Activated naive CD8-positive, alpha-beta T cell (primary cell): ENCODE results near the gene CRYBB2.
A peak's percentile ranks its signal among the peaks of the same experiment; 100 is the strongest.
"Not testable (repeated sequence)": the region's sequence is repeated elsewhere in the genome, so short reads cannot be mapped to it uniquely, and the experiment has no call there.

ENCODE experiments used
- H3K27ac Mint-ChIP-seq: one replicate; pipeline ENCODE4 v1.8.0; 2021; ENCODE audit warnings: mixed read lengths
- H3K27me3 Mint-ChIP-seq: one replicate; pipeline ENCODE4 v1.8.0; 2021; ENCODE audit warnings: mixed read lengths
- H3K36me3 Mint-ChIP-seq: one replicate; pipeline ENCODE4 v1.8.0; 2021; ENCODE audit warnings: mixed read lengths
- H3K4me1 Mint-ChIP-seq: one replicate; pipeline ENCODE4 v1.8.0; 2021; ENCODE audit warnings: low read depth, mixed read lengths
- H3K4me3 Mint-ChIP-seq: one replicate; pipeline ENCODE4 v1.8.0; 2021; ENCODE audit warnings: mild to moderate bottlenecking, mixed read lengths
- H3K9me3 Mint-ChIP-seq: one replicate; pipeline ENCODE4 v1.8.0; 2021; ENCODE audit warnings: low read depth, mixed read lengths

Gene CRYBB2

GRCh38 chr22:25208328-25208727, 11.1 kb upstream of the CRYBB2 start:
- Mint-ChIP-seq H3K4me3 (no peak overlapping the region), H3K27ac (no peak overlapping the region), H3K9me3 (no peaks in the 10 kb centered on the region), H3K4me1 (no peaks in the 10 kb centered on the region), H3K27me3 (peaks cover 3% of the 10 kb centered on the region), H3K36me3 (no peaks in the 10 kb centered on the region)

GRCh38 chr22:25208743-25209505, 10.5 kb upstream of the CRYBB2 start:
- no peak overlapping the region for H3K4me3 Mint-ChIP-seq
- H3K27ac Mint-ChIP-seq = no peak overlapping the region
- no peaks in the 10 kb centered on the region for H3K36me3 Mint-ChIP-seq
- H3K4me1 Mint-ChIP-seq = no peaks in the 10 kb centered on the region
- peaks cover 3% of the 10 kb centered on the region for H3K27me3 Mint-ChIP-seq
- no peaks in the 10 kb centered on the region for H3K9me3 Mint-ChIP-seq

GRCh38 chr22:25210793-25211192, 8.6 kb upstream of the CRYBB2 start:
- Mint-ChIP-seq H3K36me3 (no peaks in the 10 kb centered on the region), H3K27ac (no peak overlapping the region), H3K27me3 (peaks cover 5% of the 10 kb centered on the region), H3K4me1 (no peaks in the 10 kb centered on the region), H3K4me3 (no peak overlapping the region), H3K9me3 (no peaks in the 10 kb centered on the region)

GRCh38 chr22:25212337-25212736, 7.1 kb upstream of the CRYBB2 start:
- H3K4me1 Mint-ChIP-seq = no peaks in the 10 kb centered on the region
- peaks cover 6% of the 10 kb centered on the region for H3K27me3 Mint-ChIP-seq
- no peak overlapping the region for H3K27ac Mint-ChIP-seq
- H3K4me3 Mint-ChIP-seq = no peak overlapping the region
- no peaks in the 10 kb centered on the region for H3K36me3 Mint-ChIP-seq
- no peaks in the 10 kb centered on the region for H3K9me3 Mint-ChIP-seq

GRCh38 chr22:25213221-25213620, 6.2 kb upstream of the CRYBB2 start:
- no peak overlapping the region for H3K27ac Mint-ChIP-seq
- H3K9me3 Mint-ChIP-seq = no peaks in the 10 kb centered on the region
- H3K36me3 Mint-ChIP-seq = no peaks in the 10 kb centered on the region
- no peak overlapping the region for H3K4me3 Mint-ChIP-seq
- H3K27me3 Mint-ChIP-seq = peaks cover 8% of the 10 kb centered on the region
- no peaks in the 10 kb centered on the region for H3K4me1 Mint-ChIP-seq

GRCh38 chr22:25216230-25216629, 3.2 kb upstream of the CRYBB2 start:
- no peak overlapping the region for H3K27ac Mint-ChIP-seq
- H3K36me3 Mint-ChIP-seq = no peaks in the 10 kb centered on the region
- H3K4me1 Mint-ChIP-seq = no peaks in the 10 kb centered on the region
- no peaks in the 10 kb centered on the region for H3K9me3 Mint-ChIP-seq
- H3K4me3 Mint-ChIP-seq = no peak overlapping the region
- H3K27me3 Mint-ChIP-seq = peaks cover 7% of the 10 kb centered on the region

- Mint-ChIP-seq H3K27ac (no peak overlapping the region), H3K4me3 (no peak overlapping the region), H3K9me3 (no peaks in the 10 kb centered on the region), H3K4me1 (no peaks in the 10 kb centered on the region), H3K36me3 (no peaks in the 10 kb centered on the region), H3K27me3 (peaks cover 5% of the 10 kb centered on the region)
These were observed 556 bp downstream of the CRYBB2 start for GRCh38 chr22:25219948-25220442.

GRCh38 chr22:25221790-25222189, 2.4 kb downstream of the CRYBB2 start:
- Mint-ChIP-seq H3K27ac (no peak overlapping the region), H3K4me3 (no peak overlapping the region), H3K9me3 (no peaks in the 10 kb centered on the region), H3K4me1 (no peaks in the 10 kb centered on the region), H3K27me3 (peaks cover 2% of the 10 kb centered on the region), H3K36me3 (no peaks in the 10 kb centered on the region)

GRCh38 chr22:25223269-25223850, 3.9 kb downstream of the CRYBB2 start:
- Mint-ChIP-seq H3K27ac (no peak overlapping the region), H3K4me1 (no peaks in the 10 kb centered on the region), H3K4me3 (no peak overlapping the region), H3K9me3 (no peaks in the 10 kb centered on the region), H3K27me3 (peaks cover 2% of the 10 kb centered on the region), H3K36me3 (no peaks in the 10 kb centered on the region)

GRCh38 chr22:25228822-25229221, 9.4 kb downstream of the CRYBB2 start:
- H3K4me3 Mint-ChIP-seq = no peak overlapping the region

GRCh38 chr22:25230760-25231159, 11.3 kb downstream of the CRYBB2 start:
- not testable (repeated sequence) for H3K36me3 Mint-ChIP-seq, H3K9me3 Mint-ChIP-seq, H3K4me1 Mint-ChIP-seq, H3K27ac Mint-ChIP-seq, H3K4me3 Mint-ChIP-seq
- peaks cover 25% of the 10 kb centered on the region for H3K27me3 Mint-ChIP-seq

More at GRCh38 chr22:25228822-25229221, 9.4 kb downstream of the CRYBB2 start:
- H3K27ac Mint-ChIP-seq = no peak overlapping the region
- H3K9me3 Mint-ChIP-seq = no peaks in the 10 kb centered on the region
- peaks cover 14% of the 10 kb centered on the region for H3K27me3 Mint-ChIP-seq
- no peaks in the 10 kb centered on the region for H3K4me1 Mint-ChIP-seq
- H3K36me3 Mint-ChIP-seq = no peaks in the 10 kb centered on the region

GRCh38 chr22:25232301-25232700, 12.9 kb downstream of the CRYBB2 start:
- H3K4me3 Mint-ChIP-seq = no peak overlapping the region
- H3K36me3 Mint-ChIP-seq = no peaks in the 10 kb centered on the region
- H3K4me1 Mint-ChIP-seq = peaks cover 6% of the 10 kb centered on the region
- H3K9me3 Mint-ChIP-seq = no peaks in the 10 kb centered on the region
- H3K27me3 Mint-ChIP-seq = peaks cover 29% of the 10 kb centered on the region
- no peak overlapping the region for H3K27ac Mint-ChIP-seq

- H3K9me3 Mint-ChIP-seq, H3K36me3 Mint-ChIP-seq, H3K4me1 Mint-ChIP-seq, H3K4me3 Mint-ChIP-seq, H3K27ac Mint-ChIP-seq: not testable (repeated sequence)
- peaks cover 30% of the 10 kb centered on the region for H3K27me3 Mint-ChIP-seq
These were observed 14.3 kb downstream of the CRYBB2 start for GRCh38 chr22:25233706-25234105.

GRCh38 chr22:25235547-25236290, 16.3 kb downstream of the CRYBB2 start:
- no peaks in the 10 kb centered on the region for H3K9me3 Mint-ChIP-seq
- H3K4me1 Mint-ChIP-seq = peaks cover 6% of the 10 kb centered on the region
- no peak overlapping the region for H3K27ac Mint-ChIP-seq
- no peaks in the 10 kb centered on the region for H3K36me3 Mint-ChIP-seq
- peaks cover 27% of the 10 kb centered on the region for H3K27me3 Mint-ChIP-seq
- peak overlapping the region; percentile 62 for H3K4me3 Mint-ChIP-seq

- H3K9me3 Mint-ChIP-seq = no peaks in the 10 kb centered on the region
- no peak overlapping the region for H3K4me3 Mint-ChIP-seq
- no peaks in the 10 kb centered on the region for H3K36me3 Mint-ChIP-seq
- peaks cover 6% of the 10 kb centered on the region for H3K4me1 Mint-ChIP-seq
- peaks cover 27% of the 10 kb centered on the region for H3K27me3 Mint-ChIP-seq
- H3K27ac Mint-ChIP-seq = no peak overlapping the region
These were observed 17.0 kb downstream of the CRYBB2 start for GRCh38 chr22:25236417-25236816.
